ELR (cell line): ENCODE measurements around the gene ETV3.
A peak's percentile ranks its signal among the peaks of the same experiment; 100 is the strongest.
"Not testable (repeated sequence)": the region's sequence is repeated elsewhere in the genome, so short reads cannot be mapped to it uniquely, and the experiment has no call there.

ENCODE experiments used
- DNase-seq: peaks from one replicate; pipeline ENCODE4 v3.0.0-alpha.2; 2015; ENCODE audit warnings: low read depth

The ETV3 gene

DNA sequence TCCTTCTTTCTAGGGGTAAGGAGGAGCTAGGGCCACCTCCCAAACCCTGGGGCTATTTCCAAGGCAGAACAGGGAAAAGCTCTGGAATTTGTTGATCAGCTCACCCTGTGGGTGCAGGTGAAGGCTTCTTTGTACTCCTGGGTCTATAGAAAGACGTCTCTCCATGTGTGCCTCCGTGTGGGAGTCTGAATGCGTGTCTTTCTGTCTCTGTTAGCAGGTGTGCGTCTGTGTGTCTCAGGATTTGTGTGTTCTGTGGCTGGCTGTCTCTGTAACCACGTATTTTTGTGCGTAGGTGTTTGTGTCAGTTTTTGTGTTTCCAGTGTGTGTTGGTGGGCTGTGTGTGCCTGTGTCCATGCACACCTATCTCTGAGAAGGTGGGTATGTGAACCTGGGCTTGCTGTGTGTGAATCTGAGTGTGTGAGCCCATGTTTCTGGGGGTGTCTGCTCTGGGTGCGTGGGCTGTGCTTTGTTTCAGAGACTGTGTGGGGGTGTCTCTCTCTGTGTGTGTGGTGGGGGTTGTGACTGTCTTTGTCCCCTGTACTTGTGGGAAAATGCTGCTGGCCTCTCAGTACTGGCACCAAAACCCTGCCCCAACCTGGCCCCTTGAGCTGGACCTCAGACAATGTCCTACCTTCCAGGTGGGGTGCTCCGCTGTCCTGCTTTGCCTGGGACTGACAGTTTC is 25.9 kb downstream of the ETV3 start:
- no peak for DNase-seq

GRCh38 chr1:157111396-157112165 is 26.6 kb downstream of the ETV3 start:
- DNase-seq, result no peak

DNA sequence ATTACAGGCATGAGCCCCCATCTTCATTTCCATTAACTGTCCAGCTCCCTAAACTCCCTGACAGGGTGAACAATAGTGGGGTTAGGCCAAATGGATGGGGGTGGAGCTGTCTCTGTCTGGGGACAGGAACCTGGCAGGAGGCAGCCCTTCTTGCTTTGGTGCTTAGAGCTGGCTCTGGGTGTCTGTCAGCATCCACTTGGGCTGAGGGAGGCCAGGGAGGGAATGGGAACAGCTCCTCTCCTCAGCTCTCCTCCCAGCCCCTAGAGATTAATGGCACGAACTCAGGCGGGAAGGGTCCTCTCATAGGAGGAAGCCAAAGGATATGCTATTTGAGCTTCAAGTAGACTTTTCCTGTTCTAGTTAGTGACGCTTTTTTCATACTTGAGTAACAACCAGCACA is 27.5 kb downstream of the ETV3 start:
- no peak for DNase-seq

DNA sequence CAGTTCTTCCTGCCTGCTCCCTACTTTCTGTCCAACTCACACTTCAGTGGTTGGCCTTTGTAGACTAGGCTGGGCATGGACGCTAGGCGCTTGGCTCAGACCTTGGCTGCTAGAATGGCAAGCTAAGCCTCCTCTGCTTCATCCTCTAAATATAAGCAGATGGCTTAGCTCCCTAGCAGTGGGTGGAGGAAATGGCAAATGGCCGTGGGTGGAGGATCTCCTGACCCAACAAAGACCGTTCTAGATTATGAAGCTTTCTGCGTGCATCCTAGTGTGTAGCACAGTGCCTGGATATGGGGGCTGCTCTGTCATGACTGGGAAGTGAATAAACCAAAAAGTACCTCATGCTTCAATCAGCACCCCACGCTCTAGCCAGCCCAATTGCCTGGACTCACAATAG is 28.2 kb downstream of the ETV3 start:
- DNase-seq, result no peak

DNA sequence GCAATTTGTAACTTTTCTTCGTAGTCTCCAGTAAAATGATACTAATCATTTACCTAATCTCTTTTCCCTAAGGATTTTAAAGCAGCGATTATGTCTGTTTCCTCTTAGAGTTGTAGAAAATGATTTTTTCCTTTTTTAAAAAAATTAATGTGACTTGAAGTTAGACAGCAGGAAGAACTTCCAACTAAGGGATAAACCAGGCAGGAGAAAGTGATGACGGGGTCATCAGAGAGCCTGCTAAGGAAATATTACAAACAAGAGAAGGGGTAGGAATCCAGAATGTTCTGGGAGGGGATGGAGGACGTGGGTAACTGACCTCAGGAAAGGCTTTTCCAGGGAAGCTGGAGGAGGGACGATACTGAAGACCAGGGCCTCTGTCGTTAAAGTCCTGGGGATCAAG is 29.7 kb downstream of the ETV3 start:
- DNase-seq, result no peak

DNA sequence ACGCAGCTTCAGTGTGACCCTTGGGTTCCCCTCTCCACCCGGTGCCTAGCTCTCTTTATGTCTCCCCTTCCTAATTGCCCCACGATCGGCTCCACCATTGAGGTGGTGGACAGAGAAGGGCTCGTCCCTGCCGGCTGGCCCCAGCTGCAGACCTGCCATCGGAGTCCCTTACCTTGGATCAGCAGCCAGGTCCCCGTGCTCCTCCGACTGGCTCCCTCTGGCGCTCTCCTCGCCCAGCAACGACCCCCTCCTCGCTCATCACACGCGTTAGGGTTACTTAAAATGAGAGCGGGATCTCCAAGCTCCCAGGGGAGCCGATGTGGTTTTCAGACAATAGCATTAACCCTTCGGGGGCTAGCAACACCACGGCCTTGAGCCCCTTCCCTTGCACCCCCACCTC is 30.5 kb downstream of the ETV3 start:
- DNase-seq, result no peak

DNA sequence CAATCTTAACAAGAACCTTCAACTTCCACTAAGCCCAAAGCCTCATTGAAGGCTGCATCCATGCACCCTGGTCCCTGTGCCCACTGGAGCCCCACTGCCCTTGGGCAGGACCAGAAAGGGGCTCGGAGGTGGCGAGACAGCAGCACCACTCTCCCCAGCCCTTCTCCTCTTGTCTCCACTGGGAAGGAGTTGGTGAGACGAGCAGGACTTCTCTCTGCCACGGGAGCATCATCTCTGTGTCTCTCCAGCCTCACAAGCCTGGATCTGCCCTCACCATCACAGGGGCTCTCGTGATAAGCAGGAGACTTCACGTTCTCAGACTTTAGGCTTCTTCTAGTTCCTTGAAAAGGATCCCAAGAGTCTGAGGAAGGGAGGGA is 31.4 kb downstream of the ETV3 start:
- DNase-seq, result no peak

DNA sequence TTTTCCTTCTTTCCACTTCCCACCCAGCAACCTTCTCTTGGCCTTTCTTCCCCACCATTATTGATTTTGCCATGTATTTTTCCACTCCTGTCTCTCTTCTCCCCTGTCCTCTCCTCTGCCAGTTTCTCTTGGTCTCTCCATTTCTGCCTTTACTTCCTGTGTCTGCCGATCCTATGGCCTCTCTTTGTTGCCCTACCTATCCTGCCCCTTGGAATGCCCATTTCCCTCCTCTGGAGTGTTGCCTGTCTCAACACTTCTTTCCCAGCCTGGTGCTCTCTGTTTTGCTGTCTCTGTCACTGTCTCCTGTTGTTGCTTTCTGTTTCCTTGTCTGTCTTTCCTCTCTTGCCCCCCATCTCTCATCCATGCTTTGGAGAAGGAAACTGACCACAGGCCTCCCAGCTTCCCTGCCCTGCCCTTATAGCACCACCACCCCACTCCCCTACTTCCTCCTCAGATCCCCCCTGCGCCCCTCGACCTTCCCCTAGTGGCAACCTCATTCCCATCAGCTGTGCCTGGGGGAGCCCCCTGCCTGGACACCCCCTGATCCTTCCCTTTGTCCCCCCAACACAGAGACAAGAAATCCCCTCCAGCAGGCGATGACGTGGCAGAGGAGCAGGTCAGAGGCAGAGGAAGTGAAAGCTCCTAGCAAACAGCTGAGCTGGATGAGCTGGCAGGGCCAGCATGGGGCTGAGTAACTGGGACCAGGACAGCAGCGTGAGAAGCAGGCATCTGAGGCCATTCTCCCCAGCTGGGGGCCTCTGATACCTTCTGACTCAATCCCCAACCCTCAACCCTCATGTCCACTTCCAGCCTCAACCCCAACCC is 32.0 kb downstream of the ETV3 start:
- peak; percentile 98 for DNase-seq

DNA sequence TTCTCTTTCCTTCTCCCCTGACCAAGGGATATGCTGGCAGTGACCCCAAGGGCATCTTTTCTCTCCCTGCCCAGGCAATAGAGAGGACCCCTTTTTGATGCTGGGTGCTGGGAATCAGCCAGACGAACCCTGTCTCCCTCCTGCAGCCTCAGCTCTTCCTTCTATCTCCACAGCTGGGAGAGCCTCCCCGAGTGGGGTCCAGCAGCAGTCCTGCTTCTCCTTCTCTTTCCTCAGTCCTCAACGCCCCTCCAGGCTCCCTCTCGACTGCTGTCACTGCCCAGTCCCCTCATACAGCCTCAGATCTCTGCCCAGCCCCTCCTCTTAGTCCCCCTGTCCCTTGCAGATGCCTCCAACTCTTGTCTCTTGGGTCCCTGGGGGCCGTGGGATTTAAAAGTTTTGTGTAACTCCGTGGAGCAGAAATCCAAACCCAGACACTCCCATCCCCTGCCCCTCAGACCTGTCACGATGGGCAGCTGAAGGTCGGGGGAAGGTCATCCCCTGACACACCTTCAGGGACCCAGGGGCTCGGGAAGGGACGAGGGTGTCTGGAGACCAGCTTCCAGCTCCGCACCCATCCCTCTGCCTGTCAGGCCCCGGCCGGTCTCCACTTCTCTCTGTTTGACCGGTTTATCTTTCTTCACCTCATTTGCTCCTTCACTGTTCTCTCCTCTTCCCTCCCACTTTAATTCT is 32.8 kb downstream of the ETV3 start:
- no peak for DNase-seq

- peak; percentile 82 for DNase-seq
Measured at GRCh38 chr1:157104598-157105293, 33.4 kb downstream of the ETV3 start.

GRCh38 chr1:157103268-157103667 is 34.9 kb downstream of the ETV3 start:
- no peak for DNase-seq

DNA sequence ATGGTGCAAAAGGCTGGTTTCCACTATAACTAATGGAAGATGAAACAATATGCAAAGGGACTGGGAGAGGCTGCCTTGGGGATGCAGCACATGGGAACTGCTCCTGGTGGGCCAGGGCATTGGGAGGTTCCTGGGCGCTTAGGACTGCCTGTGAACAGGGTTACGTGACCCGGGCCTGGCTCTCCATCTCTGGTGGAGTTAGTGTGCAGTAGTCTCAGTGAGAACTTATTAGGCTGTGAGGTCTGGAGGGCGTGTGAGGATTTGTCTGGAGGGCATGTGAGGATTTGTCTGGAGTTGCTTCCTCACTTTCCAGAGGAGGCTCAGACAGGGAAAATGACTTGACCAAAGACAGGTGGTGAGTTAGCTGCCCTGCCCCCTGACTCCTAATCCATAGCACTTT is 37.0 kb downstream of the ETV3 start:
- no peak for DNase-seq

DNA sequence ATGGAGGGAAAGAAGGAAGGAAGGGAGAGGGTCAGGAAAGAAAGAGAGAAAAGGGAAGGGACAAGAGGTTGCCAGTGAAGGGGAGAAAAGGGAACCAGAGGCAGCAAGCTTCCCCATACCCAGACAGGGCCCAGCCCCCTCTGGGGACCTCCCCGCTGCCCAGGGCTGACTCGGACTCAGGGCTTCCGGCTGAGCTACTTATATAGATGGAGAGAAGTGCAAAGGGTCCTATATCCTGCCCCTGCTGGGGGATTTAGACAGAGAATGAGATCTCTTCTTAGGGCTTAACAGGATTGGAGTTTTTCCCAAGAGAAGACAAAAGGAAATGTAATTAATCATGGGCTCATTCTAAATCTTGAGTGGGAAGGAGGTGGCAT is 38.6 kb downstream of the ETV3 start, which contains the start of gene ETV3L:
Gene ETV3L (minus strand): TSS at position 176 of the 377 bp plus-strand sequence. CDS start 285 bp downstream, outside the sequence.
- no peak for DNase-seq

GRCh38 chr1:157098987-157099632 is 39.1 kb downstream of the ETV3 start:
- DNase-seq, result not testable (repeated sequence)

DNA sequence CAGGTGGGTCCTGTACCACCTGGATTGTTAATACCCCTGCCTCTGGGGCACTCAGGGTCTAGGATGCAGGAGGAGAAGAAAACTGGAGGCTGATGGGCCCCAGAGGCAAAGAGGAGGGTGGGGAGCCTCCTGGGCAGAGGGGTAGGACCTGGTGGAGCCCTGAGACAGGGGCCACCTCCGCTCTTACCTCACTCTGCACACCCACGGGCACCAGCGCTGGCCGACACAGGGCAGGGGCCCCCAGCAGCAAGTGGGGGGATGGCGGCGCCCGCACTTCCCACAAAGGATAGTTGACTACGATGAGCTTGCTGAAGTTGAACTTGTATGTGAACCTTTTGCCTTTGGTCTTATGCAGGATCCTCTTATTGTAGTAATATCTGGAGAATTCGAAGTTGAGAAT is 39.7 kb downstream of the ETV3 start:
- DNase-seq, result no peak

DNA sequence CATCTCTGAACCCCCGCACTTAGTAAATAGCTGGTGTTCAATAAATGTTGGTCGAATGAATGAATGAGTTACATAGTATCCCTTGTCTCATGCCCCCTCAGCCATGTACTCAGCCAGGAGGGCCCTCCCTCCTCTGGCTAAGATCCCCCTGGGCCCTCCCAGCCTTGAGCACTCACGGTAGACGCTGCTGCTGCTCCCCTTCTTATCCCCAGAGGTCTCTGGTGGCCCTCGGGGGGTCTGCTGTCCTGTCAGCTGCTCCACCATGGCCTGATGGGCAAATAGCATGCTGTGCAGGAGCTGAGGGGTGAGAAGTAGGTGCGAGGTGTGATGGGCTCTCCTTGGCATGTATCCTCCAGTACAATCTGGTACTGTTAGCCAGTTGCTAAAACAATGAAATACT is 40.5 kb downstream of the ETV3 start:
- DNase-seq, result no peak

DNA sequence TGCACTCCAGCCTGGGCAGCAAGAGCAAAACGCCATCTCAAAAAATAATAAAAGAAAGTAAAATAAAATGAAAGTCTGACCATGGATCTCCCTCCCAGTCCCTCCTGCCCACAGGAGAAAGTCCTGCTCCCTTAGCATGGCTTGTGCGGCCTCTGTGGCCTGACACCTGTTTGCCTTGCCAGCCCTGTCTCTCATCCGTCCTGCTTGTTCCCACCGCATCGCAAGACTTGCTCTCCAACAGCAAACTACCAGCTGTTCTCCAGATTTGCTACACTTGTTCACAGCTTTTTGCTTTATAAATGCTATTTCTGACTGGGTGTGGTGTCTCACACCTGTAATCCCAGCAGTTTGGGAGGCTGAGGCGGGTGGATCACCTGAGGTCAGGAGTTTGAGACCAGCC is 41.3 kb downstream of the ETV3 start:
- no peak for DNase-seq

- DNase-seq, result no peak
Measured at GRCh38 chr1:157095551-157095950, 42.6 kb downstream of the ETV3 start.

DNA sequence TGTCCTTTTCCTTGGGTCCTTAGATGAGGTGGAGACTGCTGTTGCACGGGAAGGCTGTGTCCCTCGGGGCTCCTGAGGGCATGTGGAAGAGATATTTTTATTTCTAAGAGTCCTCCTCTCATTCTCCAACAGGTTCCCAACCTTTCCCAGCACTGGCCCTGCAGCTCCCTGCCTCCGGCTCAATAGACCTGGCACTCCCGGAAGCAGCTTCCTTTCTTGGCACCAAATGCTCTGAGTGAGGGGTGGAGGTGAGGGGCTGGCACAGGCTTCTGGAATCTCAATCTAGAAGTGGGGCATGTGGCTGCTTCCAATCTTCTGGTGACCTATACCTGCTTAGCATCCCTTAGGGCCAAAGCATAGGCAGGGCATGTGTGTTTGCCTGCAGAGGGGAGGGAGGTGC is 43.1 kb downstream of the ETV3 start:
- no peak for DNase-seq

DNA sequence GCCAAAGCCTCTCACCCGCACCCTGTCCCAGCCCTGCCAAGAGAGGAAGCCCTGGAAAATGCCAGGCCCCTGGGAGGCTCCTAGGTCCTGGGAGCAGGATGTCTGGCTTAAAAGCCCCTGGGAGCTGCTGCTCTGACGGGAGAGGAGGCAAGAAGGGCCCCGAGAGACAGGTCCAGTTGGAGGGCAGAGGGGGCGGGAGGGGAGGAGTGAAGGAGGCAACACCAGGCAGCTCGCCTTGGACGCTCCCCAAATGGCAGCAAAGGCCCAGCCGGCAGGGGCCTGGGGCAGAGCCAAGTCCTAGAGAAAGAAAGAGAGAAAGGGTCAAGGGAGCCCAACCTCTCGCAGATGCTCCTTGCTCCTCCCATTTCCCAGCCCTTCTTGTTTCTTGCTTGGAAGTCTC is 45.4 kb downstream of the ETV3 start:
- no peak for DNase-seq

GRCh38 chr1:157091668-157092273 is 46.4 kb downstream of the ETV3 start:
- no peak for DNase-seq
